Measurements from ENCODE around the gene SESN3.
"Not testable (repeated sequence)": the region's sequence is repeated elsewhere in the genome, so short reads cannot be mapped to it uniquely, and the experiment has no call there.

The SESN3 gene

DNA sequence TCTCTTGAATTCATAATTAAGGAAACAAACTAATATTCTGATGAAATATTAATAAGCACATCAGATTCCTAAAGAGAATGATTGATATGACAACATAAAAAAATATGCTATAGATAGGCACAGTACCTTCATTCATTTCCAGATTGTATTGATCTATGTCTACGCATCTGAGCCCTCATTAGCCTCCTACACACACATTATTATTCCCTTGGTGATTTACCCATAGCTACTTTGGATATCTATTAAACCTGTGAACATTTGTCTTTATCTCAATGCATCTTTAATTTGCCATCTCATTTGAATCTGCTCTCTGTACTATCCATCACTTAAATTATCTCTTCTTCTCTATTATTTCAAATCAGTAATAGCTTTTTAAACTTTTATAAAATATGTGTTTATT lies 18.4 kb downstream of the SESN3 start:
- no peak for DNase-seq

DNA sequence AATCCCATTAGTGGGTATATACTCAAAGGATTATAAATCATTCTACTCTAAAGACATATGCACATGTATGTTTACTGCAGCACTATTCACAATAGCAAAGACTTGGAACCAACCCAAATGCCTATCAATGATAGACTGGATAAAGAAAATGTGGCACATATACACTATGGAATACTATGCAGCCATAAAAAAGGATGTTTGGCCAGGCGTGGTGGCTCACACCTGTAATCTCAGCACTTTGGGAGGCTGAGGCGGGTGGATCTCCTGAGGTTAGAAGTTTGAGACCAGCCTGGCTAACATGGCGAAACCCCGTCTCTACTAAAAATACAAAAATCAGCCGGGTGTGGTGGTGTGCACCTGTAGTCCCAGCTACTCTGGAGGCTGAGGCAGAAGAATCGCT lies 21.5 kb downstream of the SESN3 start:
- not testable (repeated sequence) for DNase-seq

DNA sequence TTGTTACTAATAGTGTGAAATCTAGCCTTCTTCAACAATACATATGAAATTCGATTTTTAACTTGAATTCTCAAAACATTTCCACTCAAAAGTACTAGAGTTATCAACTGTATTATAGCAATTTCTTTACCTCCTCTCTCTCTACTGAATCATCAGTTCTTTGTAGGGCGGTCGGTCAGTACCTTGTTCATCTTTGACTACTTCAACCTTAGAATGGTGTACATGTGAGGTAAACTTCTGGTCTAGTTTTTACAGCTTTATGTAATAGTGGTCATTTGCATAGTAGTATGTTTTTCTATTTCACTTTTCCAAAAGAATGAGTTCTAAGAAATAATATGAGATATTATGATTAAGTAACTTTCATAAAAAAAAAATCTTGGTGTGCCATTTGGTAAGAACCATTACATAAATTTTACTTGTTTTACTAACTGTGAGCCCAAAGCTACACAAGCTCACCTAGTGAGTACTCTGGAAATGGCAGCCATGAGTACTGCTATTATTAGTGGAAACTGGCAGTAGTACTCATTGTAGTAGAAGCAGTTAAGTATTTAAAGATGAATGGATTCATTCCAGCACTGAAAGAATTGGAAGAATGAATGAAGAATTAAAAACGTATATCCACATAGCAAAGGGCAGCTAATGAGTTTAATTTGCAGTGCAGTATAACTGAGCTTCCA lies 30.1 kb downstream of the SESN3 start:
- no peak for DNase-seq

DNA sequence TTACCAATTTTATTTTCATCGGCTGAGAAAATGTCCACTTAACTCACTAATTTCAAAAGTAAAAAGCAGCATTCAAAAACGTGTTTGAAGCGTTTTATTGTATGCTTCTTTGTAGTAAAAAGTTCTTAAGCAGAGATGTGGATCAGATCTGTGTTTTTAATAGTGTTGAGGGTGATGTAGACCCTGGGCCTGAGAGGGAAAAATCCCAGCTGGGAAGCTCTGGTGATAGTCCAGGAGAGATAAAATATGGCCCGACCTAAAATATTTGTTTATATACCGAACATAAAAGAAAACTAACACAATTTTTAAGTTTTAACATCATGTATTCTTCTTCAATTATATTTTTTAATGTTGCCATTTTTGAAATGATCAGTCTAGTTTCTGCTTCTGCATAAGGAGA lies 35.2 kb downstream of the SESN3 start:
- DNase-seq, result no peak

DNA sequence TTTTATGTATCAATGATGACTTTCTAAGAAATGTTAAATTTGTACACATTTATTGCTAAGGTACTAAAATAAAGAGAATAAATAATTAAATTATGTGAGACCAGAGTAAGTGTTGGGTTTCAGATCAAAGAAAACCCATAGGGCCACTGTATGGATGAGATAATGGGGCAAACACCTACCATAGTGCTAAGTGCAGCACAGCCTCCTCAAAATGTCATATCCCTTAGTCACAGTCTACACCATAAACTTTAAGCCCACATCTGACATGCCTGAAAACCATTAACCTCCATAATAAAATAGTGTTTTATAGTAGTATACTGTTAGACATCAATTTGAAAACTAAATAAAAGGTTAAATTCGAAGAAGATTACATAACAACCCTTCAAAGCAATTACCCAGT lies 37.5 kb downstream of the SESN3 start:
- DNase-seq, result no peak

DNA sequence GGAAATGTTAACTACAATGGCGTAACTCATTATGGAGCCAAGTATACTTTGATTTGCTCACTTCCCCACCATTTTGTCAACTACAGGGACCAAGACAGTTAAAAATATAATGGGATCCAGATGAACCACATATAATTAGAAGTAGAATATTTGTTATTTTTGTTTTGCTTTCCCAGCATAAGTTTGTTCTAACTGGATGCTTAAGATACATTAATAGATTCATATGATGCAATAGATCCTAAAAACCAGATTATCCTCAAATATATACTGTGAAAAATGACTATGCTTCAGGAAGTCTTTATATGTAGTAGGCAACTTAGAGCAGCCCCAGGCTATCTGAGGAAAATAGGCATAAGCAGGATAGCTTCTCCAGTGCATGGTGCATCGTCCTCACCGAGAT lies 38.3 kb downstream of the SESN3 start:
- DNase-seq, result no peak

DNA sequence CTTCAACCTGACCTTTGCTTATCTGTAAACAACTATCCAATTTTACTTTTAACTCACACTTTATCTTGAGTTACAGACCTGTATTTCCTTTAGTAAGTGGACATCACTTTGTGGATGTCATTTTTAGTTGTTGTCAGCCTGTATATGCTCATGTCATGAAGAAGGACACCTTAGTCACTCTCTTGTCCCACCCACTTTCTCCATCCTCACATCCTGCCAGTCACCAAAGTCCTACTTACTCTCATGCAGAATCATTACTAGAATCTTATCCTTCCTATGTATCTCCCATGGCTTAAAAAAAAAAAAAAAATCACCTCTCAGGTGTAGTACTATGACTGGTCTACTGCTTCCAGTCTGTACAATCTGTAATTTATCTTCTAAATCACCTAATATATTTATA lies 43.3 kb downstream of the SESN3 start:
- no peak for DNase-seq

DNA sequence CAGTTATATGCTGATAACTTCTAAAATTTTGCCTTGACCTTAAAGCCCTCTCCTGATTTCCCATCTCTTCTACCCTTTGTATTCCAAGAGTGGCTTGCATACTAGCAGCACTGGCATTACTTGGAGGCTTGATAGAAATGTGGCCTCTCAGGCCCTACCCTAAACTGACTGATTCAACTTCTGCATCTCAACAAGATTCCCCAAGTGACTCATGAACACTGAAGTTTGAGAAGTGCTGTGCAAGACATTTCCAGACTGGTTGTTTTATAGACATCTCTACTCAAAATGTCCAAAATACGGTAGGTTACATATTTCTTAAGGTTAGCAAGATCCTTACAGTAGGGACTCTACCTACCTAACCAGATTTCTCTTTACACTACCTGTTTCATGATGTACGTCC lies 48.6 kb downstream of the SESN3 start:
- DNase-seq, result no peak

DNA sequence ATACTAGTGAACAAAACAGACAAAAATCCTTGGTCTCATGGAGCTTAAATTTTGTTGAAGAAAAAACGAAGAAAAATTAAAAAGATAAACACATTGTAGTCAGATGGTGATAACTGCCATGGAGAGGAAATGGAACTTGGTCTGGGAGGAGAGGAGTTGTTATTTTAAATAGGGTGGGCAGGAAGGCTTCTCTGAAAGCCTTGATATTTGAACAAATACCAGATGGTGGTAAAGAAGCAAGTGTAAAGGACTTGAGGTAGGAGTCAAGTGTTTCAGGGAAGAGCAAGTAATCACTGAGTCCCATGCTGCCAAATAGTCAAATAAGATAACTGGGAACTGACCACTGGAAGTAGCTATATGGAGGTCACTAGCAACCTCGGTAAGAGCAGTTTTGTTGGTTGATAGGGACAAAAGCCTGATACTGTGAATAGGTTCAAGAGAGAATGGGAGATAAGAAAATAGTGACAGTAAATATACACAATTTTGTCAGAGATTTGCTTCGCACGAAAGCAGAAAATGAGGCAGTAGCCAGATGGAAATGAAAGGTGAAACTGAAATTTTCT lies 55.1 kb downstream of the SESN3 start:
- no peak for DNase-seq

DNA sequence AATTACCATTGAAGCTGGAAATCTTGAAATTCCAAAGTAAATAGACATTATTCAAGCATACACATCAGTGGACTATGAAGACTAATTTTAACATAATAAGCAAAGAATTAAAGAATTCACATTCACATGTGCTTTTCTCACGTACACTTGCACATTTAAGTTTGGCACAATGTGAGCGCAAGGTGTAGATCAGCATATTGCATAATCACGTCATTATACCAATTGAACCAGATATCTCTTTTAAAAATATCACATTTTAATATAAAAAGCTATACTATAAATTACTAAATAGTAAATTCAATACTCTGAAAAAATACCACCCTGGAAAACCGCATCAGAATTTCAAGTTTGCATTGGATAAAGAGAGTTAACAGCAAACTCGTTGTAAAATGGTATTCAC lies 60.7 kb downstream of the SESN3 start:
- no peak for DNase-seq

DNA sequence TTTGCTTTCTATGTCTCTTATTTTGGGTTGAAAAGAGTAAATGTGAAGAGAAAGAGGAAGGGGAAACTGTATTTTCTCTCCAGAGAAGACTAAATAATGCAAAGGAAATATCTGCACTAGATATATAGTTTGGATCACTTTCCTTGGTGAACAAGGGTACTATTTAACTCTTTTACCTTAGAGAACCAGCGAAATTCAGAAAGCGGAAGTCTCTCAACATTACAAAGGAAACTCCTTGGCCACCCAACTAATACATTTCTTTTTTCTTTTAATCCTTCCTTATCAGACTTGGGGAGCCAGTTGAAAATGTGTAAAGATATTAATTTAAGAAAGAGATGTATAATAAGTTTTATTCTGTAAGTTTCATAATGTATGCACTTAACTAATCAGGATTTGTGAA lies 64.2 kb downstream of the SESN3 start:
- no peak for DNase-seq

DNA sequence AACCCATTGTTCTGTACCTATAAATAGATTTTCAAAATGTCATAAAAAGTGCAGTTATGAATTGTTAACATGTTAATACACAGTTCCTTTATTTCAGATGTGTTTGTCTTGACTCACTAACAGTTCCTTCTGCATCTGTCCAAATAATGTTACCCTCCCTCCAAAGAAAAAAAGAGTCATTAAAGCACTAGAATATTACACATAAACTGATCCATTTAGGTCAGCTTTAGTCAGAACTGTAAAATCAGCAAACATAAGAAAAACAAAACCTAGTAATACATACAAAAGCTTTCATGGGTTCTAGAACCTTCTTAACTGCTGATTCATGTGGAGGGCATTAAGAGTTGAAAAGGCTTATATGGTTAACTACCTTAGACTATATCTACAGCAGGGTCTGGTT lies 65.4 kb downstream of the SESN3 start:
- no peak for DNase-seq

DNA sequence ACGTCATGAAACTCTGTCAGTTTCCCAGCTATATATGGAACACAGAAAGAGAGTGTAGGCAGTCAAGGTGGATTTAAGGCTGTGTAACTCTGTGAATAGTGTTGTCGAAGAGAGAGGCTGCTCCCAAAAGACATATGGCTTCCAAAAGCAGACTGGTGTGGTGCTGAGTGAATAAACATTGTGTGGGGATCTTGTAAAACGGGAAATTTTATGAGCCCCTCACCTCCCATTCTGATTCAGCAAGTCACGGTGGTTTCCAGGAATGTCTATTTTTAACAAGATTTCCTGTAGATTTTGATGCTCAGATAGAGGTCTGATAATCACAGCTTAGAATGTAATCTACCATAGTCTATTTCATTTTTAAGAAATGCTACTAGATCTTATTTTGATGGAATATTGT lies 67.9 kb downstream of the SESN3 start:
- DNase-seq, result no peak

DNA sequence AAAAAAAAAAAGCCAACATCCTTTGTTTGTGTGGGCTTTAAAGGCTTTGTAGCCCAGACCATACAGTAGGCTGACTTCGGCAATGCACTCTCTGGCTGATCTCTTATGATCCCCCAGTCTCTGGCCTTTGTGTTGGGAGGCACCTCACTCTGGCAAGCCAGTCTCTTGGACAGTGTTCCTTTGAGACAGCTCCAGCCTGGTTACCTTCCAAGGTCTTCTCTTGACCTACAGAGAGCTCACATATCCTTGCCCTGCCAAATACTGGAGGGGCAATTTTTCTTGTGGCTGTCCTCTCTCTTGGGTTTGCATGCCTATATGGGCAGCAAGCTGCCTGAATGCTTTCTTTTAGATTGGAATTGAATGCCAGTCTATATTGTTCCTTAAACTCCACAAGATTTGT lies 69.8 kb downstream of the SESN3 start:
- DNase-seq, result no peak

DNA sequence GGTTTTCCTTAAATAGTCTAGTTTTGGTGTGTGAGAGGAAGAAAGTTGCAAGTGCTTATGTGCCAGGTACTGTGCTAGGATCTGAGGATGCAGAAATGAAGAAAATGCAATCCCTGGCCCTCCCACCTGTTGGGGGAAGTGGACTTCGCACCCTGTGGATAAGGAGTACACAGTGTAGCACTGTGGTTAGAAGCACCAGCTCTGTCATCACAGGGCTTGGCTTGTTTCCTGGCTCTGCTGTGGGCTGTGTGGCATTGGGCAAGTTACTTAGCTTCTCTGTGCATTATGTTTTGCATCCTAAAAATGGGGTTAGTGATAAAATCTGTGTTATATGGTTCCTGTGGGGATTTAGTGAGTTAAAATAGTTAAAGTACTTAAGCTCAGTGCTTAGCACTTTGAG lies 73.2 kb downstream of the SESN3 start:
- DNase-seq, result no peak

DNA sequence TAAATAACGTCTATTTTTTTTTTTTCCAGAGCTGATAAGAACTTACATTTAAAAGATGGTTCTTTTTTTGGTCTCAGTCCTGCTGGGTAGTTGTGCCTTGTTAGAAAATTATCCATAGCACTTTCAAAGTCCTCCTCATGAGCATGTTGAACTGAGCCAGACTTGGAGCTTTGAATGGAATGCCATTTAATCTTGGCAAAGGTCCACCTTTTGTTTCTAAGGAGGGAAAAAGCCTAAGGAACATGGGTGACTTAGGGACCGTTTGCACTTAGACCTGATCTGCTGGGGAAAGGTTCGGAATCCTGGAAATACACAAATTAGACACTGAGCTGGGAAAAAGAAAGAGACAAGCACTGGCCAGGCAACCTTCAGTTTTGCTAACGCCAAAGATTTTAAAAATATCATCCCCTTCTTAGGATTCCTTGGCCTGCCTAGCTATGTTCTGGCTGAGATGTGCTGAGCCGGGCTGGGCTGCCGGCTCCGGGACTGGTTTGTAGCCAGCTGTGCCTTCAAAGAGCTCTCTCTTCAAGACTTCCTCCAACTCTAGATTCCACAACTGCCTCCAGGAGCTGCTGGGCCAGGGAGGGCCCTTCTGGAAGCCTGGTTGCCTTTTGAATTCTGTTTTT lies 74.0 kb downstream of the SESN3 start:
- DNase-seq, result no peak

DNA sequence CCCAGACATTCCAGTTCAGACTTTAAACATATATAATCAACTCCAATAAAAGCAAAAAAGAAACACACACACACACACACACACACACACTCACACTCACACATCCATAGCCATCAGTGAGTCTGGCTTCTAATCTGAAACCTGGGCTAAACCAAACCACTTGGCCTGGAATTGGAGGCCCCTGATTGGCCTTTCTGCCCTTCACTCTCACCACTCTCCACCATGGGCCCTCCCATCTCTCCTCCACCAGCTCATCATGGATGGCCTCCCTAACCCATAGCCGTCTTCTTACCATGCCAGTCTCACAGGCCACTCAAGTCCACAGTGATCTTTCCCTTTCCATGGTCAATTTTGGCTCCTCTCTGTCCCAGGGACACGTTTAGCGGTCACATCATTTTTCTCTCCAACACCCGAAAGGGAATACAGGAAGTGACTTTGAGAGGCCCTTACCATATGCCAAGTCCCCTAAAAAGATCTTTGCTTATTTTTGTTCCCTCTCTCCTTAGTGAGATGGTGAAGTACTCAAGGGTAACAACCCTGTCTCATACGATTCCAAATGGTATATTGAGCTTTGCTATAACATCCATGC lies 74.8 kb downstream of the SESN3 start:
- DNase-seq, result no peak

DNA sequence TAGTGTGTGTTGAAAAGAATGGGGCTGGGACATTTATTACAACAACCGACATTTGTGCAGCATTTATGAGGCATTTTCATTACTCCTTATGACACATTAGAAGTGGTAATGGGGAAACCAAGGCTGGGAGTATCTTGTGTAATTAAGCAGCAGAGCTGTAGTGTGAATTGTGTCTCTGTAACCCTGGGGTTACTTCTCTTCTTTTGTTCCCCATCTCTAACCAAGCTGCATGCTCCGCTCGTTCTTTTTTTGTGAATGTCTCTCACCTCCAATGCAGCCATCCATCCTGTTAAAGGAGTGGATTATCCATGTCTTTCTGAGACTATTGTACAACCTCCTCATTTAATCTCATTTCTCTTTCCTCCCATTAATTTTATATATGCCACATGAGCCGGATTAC lies 75.6 kb downstream of the SESN3 start:
- no peak for DNase-seq

DNA sequence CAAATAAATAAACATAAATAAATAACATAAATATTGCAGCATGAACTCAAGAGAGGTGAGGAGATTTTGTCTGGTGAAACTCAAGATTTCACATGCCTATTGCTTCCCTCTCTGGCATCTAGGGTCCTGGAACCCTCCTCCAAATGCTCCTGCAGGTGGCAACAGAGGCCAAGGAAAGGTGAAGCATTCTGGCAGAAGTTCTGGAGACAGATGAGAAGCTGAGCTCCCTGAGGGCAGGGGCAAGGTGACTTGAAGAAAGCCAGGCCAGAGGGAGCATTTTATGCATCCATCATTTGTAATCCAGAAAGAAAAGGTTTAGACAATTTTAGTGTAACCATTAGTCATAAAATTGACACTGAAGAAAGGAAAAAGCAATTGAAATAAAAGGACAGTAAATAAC lies 76.5 kb downstream of the SESN3 start:
- peak; percentile 48 for DNase-seq

DNA sequence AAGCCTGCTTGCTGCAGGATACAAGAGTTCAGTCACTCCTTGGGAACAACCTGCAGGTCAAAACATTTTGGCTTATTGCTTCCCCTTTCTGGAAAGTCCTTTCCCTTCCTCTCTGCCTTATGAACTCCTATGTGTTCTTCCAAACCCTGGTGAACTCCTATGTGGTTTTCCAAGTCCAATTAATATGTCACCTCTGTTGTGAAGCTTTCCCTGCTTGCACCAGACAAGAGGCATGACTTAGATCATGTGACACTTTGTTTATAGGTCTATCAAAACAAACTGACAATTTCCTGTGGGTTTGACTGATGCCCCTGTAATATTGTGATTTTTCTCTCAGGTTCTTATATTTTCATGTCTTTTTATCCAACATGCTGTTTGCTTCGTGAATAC lies 77.2 kb downstream of the SESN3 start:
- DNase-seq, result no peak

DNA sequence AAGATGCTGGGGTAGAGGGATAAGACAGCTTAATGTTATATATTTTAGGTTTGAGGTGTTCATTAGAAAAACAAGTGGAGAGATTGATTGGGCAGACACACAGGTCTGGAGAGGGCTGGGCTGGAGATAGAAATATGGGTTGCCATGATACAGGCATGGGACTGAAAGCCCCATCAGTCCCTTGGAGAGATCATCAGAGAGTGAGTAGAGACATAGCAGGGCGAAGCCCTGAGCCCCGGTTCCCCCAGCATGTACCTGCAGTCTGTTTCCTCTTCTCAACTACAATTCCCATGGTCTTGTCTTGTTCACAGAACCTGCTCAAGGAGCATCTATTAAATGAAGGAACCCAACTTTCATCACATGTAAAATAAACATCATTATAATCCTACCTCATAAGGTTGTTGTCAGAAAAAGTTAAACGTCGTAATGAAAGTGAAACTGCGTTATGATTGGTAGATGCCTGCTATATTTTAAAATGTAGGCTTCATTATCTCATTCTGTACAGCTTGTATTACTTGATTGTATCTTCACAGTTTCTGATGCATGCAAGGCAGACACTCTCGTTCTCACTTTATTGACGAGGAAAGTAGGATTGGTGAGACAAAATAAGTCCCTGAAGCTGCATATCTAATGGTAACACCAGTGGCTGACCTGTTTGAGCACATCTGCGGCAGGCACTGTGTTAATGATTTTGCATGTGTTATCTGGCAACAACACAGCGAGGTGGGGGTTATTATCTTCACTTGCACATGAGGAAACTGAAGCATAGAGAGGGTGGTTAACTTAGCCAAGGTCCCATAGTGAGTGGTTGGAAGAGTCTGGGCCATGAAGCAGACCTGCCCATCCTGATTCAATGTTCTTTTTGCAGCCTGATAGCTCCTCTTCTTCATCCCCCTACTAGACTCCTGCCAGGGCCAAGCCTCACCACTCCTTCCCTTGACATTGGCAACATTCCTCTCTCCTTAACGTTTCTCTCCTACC lies 77.8 kb downstream of the SESN3 start:
- DNase-seq, result peak; percentile 18

DNA sequence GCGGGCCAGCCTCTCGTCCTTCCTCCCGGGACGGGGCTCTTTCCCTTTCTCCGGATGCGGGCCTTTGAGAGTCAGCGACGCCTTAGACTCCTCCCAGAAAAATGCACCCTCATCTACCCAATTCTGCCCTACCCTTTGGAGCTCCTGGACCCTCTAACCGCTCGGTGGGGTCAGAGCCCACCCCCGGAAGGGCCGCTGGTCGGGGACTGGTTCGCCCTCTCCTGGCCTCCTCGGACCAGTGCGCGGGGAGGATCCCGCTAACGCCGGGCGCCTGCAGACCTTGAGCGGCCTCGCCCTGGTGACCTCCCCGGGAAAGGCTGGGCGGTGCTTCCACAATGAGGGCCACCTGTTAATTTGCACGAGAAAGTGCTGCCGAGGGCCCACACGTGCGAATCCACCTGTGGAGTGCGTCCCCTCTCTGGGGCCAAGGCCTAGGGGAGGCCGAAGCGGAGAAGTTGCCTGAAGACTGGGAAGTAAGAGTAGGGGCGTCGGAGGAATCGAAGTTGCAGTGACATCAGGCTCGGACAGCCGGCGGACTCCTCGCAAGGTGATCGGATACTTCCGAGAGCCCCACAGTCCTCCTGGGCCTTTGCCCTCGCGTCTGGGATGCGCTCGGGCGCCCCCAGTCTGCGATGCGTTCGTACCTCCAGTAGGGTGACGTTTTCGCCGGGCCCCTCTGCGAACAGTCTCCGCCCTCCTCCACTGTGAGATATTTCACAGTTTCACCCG lies 79.9 kb downstream of the SESN3 start:
- peak; percentile 89 for DNase-seq

Data from stimulated activated naive CD4-positive, alpha-beta T cell treated with Interleukin-2 at 50 U/mL for 16 hours (primary cell).